Lower leg skin (tissue), 4 donors: Measurements from ENCODE around the gene OR9G1. TPM values are rescaled to one million over a fixed set of nuclear protein-coding genes. Genes with fewer than 3 reads are reported as not detected.

Source experiments
- DNase-seq, 2 donors: peaks; one replicate each; pipeline ENCODE4 v3.0.0-alpha.2; 2019; ENCODE audit warnings: low spot score in 2 of 2
- H3K4me3 ChIP-seq: fragments of 200-600 bp; sonication (generic); 2 replicates; pipeline ENCODE4 v1.5.1; 2017; ENCODE audit warnings: mild to moderate bottlenecking, low read depth; ENCODE audit not compliant: poor library complexity, severe bottlenecking
- CTCF ChIP-seq, 3 donors: fragments of 450-650 bp; IDR thresholded peaks; one replicate each; pipeline ENCODE4 v1.5.1; 2016; ENCODE audit warnings: antibody characterized with exemption in 3 of 3, mild to moderate bottlenecking in 3 of 3, moderate library complexity in 2 of 3
- POLR2A ChIP-seq, 2 donors: fragments of 450-650 bp; IDR thresholded peaks; one replicate each; pipeline ENCODE4 v1.6.1; 2016 to 2017; ENCODE audit warnings: antibody characterized with exemption in 2 of 2, mild to moderate bottlenecking in 1 of 2, moderate library complexity in 1 of 2
- WGBS, 2 donors: methylation state at CpG; one replicate each; pipeline ENCODE4 v1.1.5; 2018; 5-methylcytosine and 5-hydroxymethylcytosine counted together
- intact Hi-C: fragments of 100-400 bp; cut with DNase I; formaldehyde crosslinking; loops from one replicate; pipeline ENCODE4 v1.15.0; 2023; ENCODE audit warnings: low total_unique reads
- microRNA-seq, 2 donors: library from miRNA; unstranded; fragments of <30 nt; microRNA quantifications; one replicate each; pipeline ENCODE4, GENCODE V29; 2016; ENCODE audit warnings: borderline replicate concordance in 2 of 2, borderline number of aligned reads in 1 of 2
- total RNA-seq, 4 donors: library from RNA; depleted of rRNA; stranded (reverse); fragments of >200 nt; gene quantifications; one replicate each; pipeline ENCODE4 v1.1.0, GENCODE V29; 2016

Gene OR9G1
- total RNA-seq, 4 donors from 2014 or later: not detected

GRCh38 chr11:56750190-56750589, 51.3 kb downstream of the OR9G1 start:
- WGBS, 2 donors: 90 to 92% methylated on average over 5 of the region's 5 CpGs
- no peak overlapping the region for H3K4me3 ChIP-seq
- no peak for DNase-seq
- intact Hi-C loops: no loop called here
- TF ChIP-seq CTCF (IDR thresholded peaks at IDR 0.05) (no peak), POLR2A (IDR thresholded peaks at IDR 0.05) (no peak)

GRCh38 chr11:56751480-56751879, 52.6 kb downstream of the OR9G1 start:
- intact Hi-C loops: no loop called here
- H3K4me3 ChIP-seq: no peak overlapping the region
- DNase-seq: no peak
- WGBS, 2 donors: 79 to 91% methylated on average over 5 of the region's 5 CpGs
- TF ChIP-seq CTCF (IDR thresholded peaks at IDR 0.05) (no peak), POLR2A (IDR thresholded peaks at IDR 0.05) (no peak)

Small RNA genes within 50 kb of the gene (microRNA-seq; reads per million reads assigned to microRNA genes)
- gene MIR6128: 0 reads per million in 2 donors

Other genes starting within 250 kb of the OR9G1 start
- not detected for gene OR5M3, start 225.7 kb upstream of the OR9G1 start, total RNA-seq
- not detected for gene OR5M8, start 207.7 kb upstream of the OR9G1 start, total RNA-seq
- under 1 TPM in 1 of 4 donors, not detected in 3; 0.38 TPM for gene OR5M11, start 155.8 kb upstream of the OR9G1 start, total RNA-seq
- gene OR5M10, start 121.4 kb upstream of the OR9G1 start, total RNA-seq: not detected
- not detected for gene OR5M1, start 84.2 kb upstream of the OR9G1 start, total RNA-seq
- not detected for gene OR5AP2, start 56.7 kb upstream of the OR9G1 start, total RNA-seq
- gene OR5AR1, start 35.4 kb upstream of the OR9G1 start, total RNA-seq: not detected
- gene OR9G4, start 49.6 kb downstream of the OR9G1 start, total RNA-seq: not detected